Glomerular visceral epithelial cell (primary cell): ENCODE measurements around the gene MYO5B.

Experiments
- DNase-seq: peaks from one replicate; pipeline ENCODE4 v3.0.0-alpha.2; 2016; ENCODE audit errors: extremely low spot score

The MYO5B gene

DNA sequence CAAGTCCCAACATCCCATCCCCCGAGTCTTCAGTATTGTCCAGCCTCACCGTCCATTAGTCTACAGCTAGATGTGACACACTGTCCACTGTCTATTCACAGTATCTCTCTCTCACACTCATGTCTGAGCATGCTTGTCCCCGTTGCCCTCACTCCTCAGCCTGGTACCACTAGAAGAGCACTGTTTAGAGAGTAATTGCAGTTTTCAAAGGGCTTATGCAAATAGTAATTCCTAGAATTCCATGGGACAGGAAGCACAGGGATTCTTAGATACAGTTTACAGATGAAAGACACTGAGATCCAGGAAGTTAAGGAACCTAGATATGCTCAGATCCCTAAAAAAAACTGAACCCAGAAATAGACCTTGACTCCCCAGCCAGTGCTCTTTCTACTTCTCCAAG lies 125.5 kb downstream of the MYO5B start:
- DNase-seq: no peak

- DNase-seq: no peak
Observed at GRCh38 chr18:50065527-50065926, 129.4 kb downstream of the MYO5B start.

DNA sequence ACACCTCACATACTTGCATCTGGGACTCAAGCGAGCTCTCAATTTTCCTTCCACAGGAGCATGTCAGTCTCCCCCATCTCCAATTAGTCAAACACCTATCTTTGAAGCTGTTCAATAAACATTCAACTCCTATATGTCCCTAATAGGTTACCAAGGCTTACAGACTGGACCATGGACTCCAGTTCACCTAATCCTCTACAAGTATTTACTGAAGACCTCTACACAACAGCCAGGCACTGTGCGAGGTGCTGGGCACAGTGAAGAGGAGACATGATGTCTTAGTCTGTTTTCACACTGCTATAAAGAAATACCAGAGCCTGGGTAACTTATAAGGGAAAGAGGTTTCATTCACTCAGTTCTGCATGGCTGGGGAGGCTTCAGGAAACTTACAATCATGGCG lies 129.9 kb downstream of the MYO5B start:
- no peak for DNase-seq

DNA sequence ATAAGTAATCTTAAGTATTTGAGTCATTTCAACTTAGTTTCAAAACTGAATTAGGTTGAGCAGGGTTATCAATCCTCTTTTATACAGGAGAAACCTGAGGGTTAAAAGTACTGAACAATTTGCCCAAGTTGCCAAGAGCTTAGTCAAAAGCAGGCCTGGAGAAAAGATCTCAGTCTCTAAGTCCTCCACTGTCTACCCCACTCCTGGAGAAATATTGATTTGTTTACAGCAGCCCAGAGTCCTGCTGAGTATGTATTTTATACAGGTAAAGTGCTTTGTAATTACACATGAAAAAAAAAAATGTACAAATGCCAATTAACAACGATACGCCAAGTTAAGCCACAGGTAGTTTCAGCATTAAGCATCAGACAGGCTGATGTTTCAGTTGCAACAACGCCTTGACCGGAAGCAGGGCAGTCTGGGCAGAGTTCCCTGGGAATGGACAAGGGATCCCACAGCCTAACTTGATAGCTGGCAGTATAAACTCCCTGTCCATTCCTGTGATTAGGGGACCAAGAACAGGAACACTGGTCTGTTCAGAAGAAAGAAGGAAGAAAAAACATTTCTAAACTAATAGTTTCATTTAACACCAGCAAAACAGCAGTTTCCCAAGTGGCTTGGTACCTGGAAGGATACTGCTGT lies 132.9 kb downstream of the MYO5B start:
- no peak for DNase-seq

DNA sequence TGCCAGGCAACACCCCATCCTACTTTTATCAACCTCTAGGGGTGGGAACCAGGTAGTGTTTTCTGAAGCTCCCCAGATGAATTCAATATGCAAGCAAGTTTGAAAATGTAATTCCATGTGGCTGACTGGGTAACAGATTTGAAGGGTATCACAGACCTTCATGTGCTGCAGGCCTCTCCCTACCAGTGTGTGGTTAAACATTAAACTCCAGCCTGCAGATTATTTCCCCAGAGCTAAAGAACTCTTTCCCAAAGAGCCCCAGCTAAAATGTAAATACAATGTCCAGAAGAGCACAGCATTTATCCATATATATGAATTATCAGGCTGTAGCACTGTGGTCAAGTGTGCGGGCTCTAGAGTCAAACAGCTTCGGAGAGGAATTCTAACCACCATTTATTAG lies 134.1 kb downstream of the MYO5B start:
- no peak for DNase-seq

- DNase-seq: no peak
Observed at GRCh38 chr18:50058731-50059130, 136.2 kb downstream of the MYO5B start.

- no peak for DNase-seq
Observed at GRCh38 chr18:50057009-50057408, 137.9 kb downstream of the MYO5B start.

DNA sequence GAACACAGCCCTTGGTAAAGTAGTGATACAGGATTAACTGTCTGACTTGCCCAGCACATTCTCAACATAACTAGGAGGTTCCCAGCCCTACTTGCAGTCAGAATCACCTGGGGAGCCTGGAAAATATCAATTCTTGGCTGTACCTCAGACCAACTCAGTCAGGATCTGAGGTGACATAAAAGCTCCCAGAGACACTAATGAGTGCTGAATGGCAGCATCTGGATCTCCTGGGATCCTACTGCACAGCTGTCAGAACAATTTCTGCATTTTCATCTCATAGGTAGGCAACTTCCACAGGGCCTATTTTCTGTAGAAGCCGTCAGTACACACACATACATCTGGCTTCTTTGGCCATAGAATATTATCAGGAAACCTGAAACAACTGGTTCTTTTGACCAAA lies 138.8 kb downstream of the MYO5B start:
- DNase-seq: no peak

DNA sequence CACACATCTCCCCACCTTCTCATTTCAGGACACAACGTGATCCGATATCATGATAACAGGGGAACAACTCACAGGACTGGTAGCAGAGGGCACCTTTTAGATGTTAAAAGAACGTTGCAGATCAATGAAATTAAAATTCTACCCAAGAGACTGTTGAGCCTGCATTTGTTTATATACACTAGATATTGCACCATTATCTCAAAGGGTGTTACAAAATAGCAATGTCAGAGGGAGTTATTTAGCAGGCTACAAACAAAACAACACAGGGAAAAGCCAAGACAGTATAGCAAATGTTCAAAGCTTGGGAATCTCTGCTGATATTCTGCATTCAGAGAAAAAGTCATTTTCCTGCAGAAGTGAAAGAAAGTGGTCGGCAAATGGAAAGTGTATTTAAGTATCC lies 139.5 kb downstream of the MYO5B start:
- DNase-seq: no peak

- DNase-seq: no peak
Observed at GRCh38 chr18:50053111-50053510, 141.8 kb downstream of the MYO5B start.

GRCh38 chr18:50051288-50051687 lies 143.7 kb downstream of the MYO5B start:
- peak; percentile 16 for DNase-seq

GRCh38 chr18:50045126-50045525 lies 149.8 kb downstream of the MYO5B start:
- DNase-seq: no peak

- no peak for DNase-seq
Observed at GRCh38 chr18:50044402-50044801, 150.5 kb downstream of the MYO5B start.

DNA sequence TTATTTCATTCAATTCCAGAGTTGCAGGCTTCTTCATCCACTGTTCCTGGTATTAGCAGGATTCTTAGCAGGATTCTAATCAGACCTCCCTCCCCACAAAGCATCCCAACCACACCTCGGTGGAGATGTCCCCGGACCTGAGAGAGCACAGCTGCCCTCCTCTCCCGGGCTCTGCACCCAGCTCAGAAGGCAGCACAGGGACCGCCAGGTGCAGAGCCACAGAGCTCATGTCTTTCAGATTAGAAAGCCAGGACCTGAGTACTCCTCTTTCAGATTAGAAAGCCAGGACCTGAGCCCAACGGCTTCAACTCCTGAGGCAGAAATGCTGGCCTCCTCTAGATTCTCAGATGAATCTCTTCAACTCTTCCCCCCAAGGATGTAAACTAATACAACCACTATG lies 152.3 kb downstream of the MYO5B start:
- DNase-seq: no peak

DNA sequence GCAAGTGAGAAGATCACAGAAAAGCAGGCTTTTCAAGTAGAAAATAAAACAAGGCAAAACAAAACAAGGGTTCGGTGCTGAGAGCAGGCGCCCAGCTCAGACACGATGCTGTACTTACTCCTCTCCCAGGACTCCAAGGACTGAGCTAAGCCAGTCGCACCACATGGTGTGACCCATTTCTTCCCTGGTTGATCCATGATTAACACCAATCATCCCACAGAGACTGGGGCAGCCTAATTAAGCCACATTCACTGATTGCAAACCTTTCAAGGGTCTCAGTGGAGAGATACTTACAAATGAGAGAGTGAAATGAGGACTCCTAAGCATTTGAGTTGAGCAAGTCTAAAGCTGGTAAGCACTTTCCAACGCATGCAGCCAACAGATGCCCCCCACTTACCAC lies 155.2 kb downstream of the MYO5B start:
- DNase-seq: no peak

DNA sequence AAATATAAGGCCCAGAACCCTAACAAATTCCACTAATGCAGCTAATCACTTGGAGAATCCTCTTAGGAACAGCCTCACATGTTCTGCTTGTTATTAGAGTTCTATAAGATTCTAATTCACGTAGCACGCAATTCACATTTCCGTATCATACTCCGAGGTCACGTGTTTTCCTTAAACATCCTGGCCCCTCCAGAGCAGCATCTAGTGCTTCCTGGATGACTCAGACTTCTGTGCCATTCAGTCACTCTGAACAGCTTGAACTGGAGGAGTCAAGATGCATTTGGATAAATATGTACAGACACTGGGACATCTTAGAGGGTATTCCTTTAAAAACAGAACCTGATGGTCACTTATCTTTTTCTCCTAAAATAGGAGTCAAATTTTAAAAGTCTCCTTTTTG lies 156.5 kb downstream of the MYO5B start:
- no peak for DNase-seq

- no peak for DNase-seq
Observed at GRCh38 chr18:50034029-50034428, 160.9 kb downstream of the MYO5B start.

- no peak for DNase-seq
Observed at GRCh38 chr18:50033004-50033403, 161.9 kb downstream of the MYO5B start.

GRCh38 chr18:50030146-50030545 lies 164.8 kb downstream of the MYO5B start:
- DNase-seq: no peak

DNA sequence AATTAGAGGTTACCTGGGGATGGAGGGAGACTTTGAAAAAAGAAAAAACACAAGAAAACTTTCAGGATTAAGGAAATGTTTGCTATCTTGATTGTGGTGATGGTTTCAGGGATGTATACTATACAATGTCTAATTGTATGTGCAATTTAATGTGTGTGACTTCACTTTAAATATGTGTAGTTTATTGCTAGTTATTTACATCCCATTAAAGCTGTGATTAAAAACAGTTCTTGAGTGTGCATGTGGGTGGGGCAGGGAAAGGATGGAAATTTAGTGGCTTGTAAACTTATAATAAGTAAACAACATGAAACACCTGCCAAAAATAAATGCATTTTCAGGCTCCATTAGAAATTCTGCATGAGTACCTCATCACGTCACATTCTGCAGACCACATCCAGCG lies 167.0 kb downstream of the MYO5B start:
- DNase-seq: no peak

- no peak for DNase-seq
Observed at GRCh38 chr18:50024466-50024865, 170.5 kb downstream of the MYO5B start.

- DNase-seq: no peak
Observed at GRCh38 chr18:50022985-50023384, 172.0 kb downstream of the MYO5B start.

GRCh38 chr18:50014606-50015005 lies 180.3 kb downstream of the MYO5B start:
- no peak for DNase-seq

DNA sequence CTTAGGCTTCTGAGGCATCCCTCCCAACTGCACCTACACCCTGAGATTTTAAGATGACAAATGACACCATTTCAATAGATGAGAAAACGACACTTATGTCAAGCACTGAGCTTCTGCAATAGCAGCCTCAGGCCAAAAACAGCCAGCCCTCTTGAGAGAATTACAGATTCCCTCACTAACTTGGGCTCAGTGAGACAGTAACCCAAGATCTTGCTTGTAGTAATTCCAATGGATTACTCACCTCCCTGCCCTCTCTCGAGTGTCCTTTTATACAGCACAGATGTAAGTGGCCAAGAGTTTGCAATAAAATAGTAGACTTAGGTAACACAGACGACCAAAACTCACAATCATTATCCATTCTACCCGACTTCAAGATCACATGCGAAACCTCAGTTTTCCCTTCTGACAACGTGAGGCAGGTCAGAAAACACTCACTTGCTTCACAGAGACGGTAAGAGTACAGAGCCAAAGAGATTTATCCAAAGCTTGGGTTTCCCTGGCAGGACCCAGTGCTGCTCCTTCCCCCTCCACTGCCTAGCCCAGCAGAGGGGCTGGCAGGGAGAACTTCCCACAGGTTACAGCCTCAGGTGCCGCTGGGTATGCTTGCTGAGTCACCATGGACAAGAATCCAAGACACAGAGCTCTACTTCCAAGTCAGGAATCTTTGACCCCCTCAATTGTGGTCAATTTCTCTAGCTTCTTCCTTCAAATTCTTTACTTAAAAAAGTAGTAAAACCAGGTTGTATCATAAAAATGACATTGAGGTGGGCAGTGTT lies 181.4 kb downstream of the MYO5B start:
- DNase-seq: no peak
